ENCODE results near the gene PYGB. TPM values are rescaled to one million over a fixed set of nuclear protein-coding genes. Genes with fewer than 3 reads are reported as not detected.

The PYGB gene
- total RNA-seq, 4 donors from 2014 or later: 63.7 to 94.6 (median 82.4) TPM

DNA sequence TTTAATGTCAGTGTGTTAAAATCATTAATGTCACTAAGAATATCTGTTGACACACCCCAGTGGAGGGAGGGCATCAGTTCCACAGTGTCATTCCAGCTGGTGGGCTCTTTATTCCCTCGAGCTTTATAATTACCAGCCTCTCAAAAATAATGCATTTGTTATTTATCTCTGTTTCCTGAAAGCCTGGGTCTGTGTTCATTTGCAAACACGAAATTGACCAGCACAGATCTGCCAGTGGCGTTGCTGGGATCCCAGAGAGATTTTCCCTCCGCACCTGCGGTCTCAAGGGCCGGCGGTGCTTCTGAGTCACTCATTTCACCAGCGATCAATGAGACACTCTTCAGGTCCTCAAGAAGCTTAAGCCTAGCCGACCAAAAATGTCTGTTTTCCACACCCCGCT is 5.7 kb upstream of the PYGB start:
- ATAC-seq (ENCODE audit: low FRiP score) (no peak), DNase-seq (ENCODE audit: low spot score) (no peak)
- TF ChIP-seq, protein P1, sequence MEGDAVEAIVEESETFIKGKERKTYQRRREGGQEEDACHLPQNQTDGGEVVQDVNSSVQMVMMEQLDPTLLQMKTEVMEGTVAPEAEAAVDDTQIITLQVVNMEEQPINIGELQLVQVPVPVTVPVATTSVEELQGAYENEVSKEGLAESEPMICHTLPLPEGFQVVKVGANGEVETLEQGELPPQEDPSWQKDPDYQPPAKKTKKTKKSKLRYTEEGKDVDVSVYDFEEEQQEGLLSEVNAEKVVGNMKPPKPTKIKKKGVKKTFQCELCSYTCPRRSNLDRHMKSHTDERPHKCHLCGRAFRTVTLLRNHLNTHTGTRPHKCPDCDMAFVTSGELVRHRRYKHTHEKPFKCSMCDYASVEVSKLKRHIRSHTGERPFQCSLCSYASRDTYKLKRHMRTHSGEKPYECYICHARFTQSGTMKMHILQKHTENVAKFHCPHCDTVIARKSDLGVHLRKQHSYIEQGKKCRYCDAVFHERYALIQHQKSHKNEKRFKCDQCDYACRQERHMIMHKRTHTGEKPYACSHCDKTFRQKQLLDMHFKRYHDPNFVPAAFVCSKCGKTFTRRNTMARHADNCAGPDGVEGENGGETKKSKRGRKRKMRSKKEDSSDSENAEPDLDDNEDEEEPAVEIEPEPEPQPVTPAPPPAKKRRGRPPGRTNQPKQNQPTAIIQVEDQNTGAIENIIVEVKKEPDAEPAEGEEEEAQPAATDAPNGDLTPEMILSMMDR (IDR thresholded peaks at IDR 0.05): no peak

DNA sequence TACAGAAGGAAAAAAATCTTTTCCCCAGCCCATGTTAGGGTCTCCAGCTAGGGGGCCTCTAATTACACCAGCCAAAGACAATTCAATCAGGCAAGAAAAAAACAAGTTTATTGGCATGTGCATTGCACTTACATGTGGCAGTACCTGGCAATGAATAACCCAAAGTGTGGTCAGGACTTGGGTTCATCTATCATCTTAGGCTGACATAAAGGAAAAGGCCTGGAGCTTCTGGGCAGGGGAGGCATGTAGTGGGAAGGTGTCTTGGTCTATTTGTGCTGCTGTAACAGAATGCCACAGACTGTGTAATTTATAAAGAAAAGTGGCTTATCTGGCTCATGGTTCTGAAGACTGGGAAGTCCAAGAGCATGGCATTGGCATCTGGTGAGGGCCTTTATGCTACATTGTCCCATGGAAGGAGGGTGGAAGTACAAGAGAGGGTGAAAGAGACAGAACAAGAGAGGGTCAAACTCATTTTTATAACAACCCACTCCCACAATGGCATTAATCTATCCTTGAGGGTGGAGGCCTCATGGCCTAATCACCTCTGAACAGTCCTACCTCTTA is 4.4 kb upstream of the PYGB start:
- ATAC-seq (ENCODE audit: low FRiP score): no peak
- TF ChIP-seq, protein P1 (IDR thresholded peaks at IDR 0.05): no peak
- no peak for DNase-seq (ENCODE audit: low spot score)

DNA sequence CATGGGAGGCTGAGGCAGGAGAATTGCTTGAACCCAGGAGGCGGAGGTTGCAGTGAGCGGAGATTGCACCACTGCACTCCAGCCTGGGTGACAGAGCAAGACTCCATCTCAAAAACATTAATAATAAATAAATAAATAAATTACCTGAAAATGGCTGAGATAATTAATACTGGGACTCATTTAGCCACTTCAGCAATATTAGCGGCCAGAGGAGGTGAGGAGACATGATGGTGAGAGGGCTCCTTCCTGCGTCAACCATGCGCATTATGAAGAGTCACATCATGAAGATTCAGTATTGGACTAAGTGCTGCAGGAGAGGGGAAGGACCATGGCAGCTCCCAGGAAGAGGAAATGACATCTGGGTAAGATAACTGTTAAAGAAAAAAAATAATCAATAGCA is 2.9 kb upstream of the PYGB start:
- DNase-seq (ENCODE audit: low spot score) (no peak), ATAC-seq (ENCODE audit: low FRiP score) (no peak)
- TF ChIP-seq, protein P1 (IDR thresholded peaks at IDR 0.05): no peak

DNA sequence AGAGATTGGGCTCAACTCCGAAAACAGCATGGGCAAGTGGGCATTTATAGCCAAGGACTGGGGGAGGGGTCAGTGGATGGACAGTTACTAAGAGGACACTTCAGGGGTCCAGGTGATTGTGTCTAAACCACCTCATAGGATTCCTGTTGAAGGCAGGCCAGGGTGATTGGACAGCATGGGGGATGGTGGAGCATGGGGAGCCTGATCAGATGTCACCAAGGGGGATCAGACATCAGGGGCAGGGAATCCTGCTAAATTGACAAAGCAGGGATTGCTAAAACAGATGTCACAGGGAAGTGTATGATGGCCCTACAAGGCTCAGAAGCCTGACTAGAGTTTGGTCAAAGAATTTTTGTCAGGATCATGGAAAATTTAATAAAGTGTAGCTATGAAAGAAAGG is 2.4 kb upstream of the PYGB start:
- DNase-seq (ENCODE audit: low spot score) (no peak), ATAC-seq (ENCODE audit: low FRiP score) (no peak)
- TF ChIP-seq, protein P1 (IDR thresholded peaks at IDR 0.05): no peak

DNA sequence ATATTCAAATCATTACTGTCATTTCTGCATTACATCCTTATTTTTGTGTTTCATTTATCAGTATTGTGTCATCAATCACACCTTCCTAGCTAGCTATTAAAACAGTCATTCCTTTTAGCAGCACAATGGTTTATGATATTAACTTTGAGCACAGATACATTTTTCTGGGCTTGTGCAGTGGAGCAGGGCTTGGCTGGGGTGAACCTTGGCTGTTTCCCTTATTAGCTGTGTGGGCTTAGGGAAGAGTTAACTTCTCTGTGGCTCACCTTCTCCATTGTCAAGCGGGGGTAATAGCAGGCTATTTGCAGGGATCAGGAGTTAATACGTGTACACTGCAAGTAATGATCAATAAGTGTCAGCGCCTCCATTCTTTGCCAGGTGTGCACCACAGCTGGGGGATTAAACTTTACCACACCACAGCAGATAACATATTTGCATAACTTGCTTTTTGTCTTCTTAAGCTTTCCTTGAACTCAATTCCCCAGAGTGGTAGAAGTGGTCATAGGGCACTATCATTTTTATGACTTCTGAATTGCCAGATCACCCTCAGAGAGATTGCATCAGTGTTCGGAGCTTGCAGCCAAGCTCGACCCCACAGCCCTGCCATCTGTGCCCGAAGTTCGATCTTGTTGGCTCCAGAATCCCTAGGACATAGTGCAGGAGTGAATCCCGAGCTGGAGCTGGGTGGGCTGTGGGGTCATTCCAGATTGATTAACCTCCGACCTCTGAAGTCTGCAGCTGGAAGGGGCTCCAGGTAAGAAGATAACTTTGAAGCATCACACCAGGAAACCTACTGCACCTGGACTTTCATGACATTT is 1.5 kb upstream of the PYGB start:
- TF ChIP-seq, protein P1 (IDR thresholded peaks at IDR 0.05): no peak
- no peak for ATAC-seq (ENCODE audit: low FRiP score)
- no peak for DNase-seq (ENCODE audit: low spot score)

DNA sequence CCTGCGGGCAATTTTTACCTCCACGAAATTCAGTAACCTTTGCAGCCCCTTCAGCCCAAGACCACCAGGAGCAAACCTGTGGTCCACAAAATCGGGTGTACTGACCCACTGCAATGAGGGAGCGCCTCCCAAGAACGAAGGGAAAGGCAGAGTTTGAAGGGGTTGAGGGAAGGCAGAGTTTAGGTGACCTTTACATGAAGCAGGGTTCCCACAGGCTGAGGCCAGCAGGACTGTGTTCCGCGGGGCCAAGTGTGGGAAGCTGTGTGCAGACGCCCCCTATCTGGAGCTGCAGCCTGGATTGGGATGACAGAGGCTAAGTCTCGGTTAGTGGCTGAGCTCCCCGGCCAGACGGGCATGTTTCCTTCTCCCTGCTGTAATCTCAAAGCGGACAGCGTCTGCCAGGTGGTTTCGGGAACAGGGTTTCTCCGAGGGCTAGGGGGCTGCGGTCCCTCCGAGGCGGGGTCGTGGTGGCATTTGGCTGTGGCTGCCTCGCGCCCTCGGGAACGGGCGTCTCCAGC is 826 bp upstream of the PYGB start:
- peak; percentile 59 for ATAC-seq (ENCODE audit: low FRiP score)
- no peak for DNase-seq (ENCODE audit: low spot score)
- TF ChIP-seq, protein P1 (IDR thresholded peaks at IDR 0.05): no peak
